Measurements from ENCODE around the gene CACNA2D4.

Gene CACNA2D4

GRCh38 chr12:1791104-1791841 lies 127.2 kb downstream of the CACNA2D4 start:
- H3K9me3 ChIP-seq (ENCODE audit: control insufficient read depth in 5 of 5, low read length in 5 of 5) = no peaks in the 10 kb centered on the region
- no peak overlapping the region for H3K9ac ChIP-seq (ENCODE audit: low read length in 5 of 5)
- H3K4me3 ChIP-seq (ENCODE audit: low read depth in 1 of 5, low read length in 5 of 5) = no peak overlapping the region
- H3K36me3 ChIP-seq (ENCODE audit: control insufficient read depth in 5 of 5, insufficient read depth in 5 of 5, low read length in 5 of 5) = peaks cover 0 to 22% (median 17%) of the 10 kb centered on the region in 5 donors
- H3K27me3 ChIP-seq (ENCODE audit: control insufficient read depth in 5 of 5, insufficient read depth in 4 of 5, low read length in 5 of 5) = no peaks in the 10 kb centered on the region
- H3K4me1 ChIP-seq (ENCODE audit: control insufficient read depth in 5 of 5, insufficient read depth in 5 of 5, low read length in 5 of 5) = peaks cover 6 to 62% (median 53%) of the 10 kb centered on the region in 5 donors
- no peak overlapping the region for H3K27ac ChIP-seq (ENCODE audit: low read depth, low read length)

GRCh38 chr12:1790444-1790843 lies 128.0 kb downstream of the CACNA2D4 start:
- H3K36me3 ChIP-seq (ENCODE audit: control insufficient read depth in 5 of 5, insufficient read depth in 5 of 5, low read length in 5 of 5) = peaks cover 0 to 31% (median 25%) of the 10 kb centered on the region in 5 donors
- no peak overlapping the region for H3K4me3 ChIP-seq (ENCODE audit: low read depth in 1 of 5, low read length in 5 of 5)
- H3K9ac ChIP-seq (ENCODE audit: low read length in 5 of 5) = no peak overlapping the region
- no peak overlapping the region for H3K27ac ChIP-seq (ENCODE audit: low read depth, low read length)
- H3K4me1 ChIP-seq (ENCODE audit: control insufficient read depth in 5 of 5, insufficient read depth in 5 of 5, low read length in 5 of 5) = peaks cover 2 to 55% (median 44%) of the 10 kb centered on the region in 5 donors
- no peaks in the 10 kb centered on the region for H3K27me3 ChIP-seq (ENCODE audit: control insufficient read depth in 5 of 5, insufficient read depth in 4 of 5, low read length in 5 of 5)
- H3K9me3 ChIP-seq (ENCODE audit: control insufficient read depth in 5 of 5, low read length in 5 of 5) = no peaks in the 10 kb centered on the region

- Histone ChIP-seq H3K9me3 (ENCODE audit: control insufficient read depth in 5 of 5, low read length in 5 of 5) (no peaks in the 10 kb centered on the region), H3K4me3 (ENCODE audit: low read depth in 1 of 5, low read length in 5 of 5) (no peak overlapping the region), H3K9ac (ENCODE audit: low read length in 5 of 5) (no peak overlapping the region), H3K36me3 (ENCODE audit: control insufficient read depth in 5 of 5, insufficient read depth in 5 of 5, low read length in 5 of 5) (peaks cover 8 to 47% (median 35%) of the 10 kb centered on the region in 5 donors), H3K4me1 (ENCODE audit: control insufficient read depth in 5 of 5, insufficient read depth in 5 of 5, low read length in 5 of 5) (peaks cover 2 to 44% (median 27%) of the 10 kb centered on the region in 5 donors), H3K27ac (ENCODE audit: low read depth, low read length) (peak overlapping the region; percentile 27), H3K27me3 (ENCODE audit: control insufficient read depth in 5 of 5, insufficient read depth in 4 of 5, low read length in 5 of 5) (no peaks in the 10 kb centered on the region)
Measured at GRCh38 chr12:1787714-1788113, 130.7 kb downstream of the CACNA2D4 start.

GRCh38 chr12:1782215-1782614 lies 136.2 kb downstream of the CACNA2D4 start:
- Histone ChIP-seq H3K9ac (ENCODE audit: low read length in 5 of 5) (no peak overlapping the region), H3K9me3 (ENCODE audit: control insufficient read depth in 5 of 5, low read length in 5 of 5) (no peaks in the 10 kb centered on the region), H3K27ac (ENCODE audit: low read depth, low read length) (peak overlapping the region; percentile 76), H3K36me3 (ENCODE audit: control insufficient read depth in 5 of 5, insufficient read depth in 5 of 5, low read length in 5 of 5) (peaks cover 25 to 49% (median 35%) of the 10 kb centered on the region in 5 donors), H3K4me1 (ENCODE audit: control insufficient read depth in 5 of 5, insufficient read depth in 5 of 5, low read length in 5 of 5) (peaks cover 0 to 36% (median 29%) of the 10 kb centered on the region in 5 donors), H3K4me3 (ENCODE audit: low read depth in 1 of 5, low read length in 5 of 5) (no peak overlapping the region), H3K27me3 (ENCODE audit: control insufficient read depth in 5 of 5, insufficient read depth in 4 of 5, low read length in 5 of 5) (no peaks in the 10 kb centered on the region)

GRCh38 chr12:1781772-1782171 lies 136.7 kb downstream of the CACNA2D4 start:
- Histone ChIP-seq H3K4me1 (ENCODE audit: control insufficient read depth in 5 of 5, insufficient read depth in 5 of 5, low read length in 5 of 5) (peaks cover 0 to 36% (median 31%) of the 10 kb centered on the region in 5 donors), H3K27me3 (ENCODE audit: control insufficient read depth in 5 of 5, insufficient read depth in 4 of 5, low read length in 5 of 5) (no peaks in the 10 kb centered on the region), H3K4me3 (ENCODE audit: low read depth in 1 of 5, low read length in 5 of 5) (no peak overlapping the region), H3K27ac (ENCODE audit: low read depth, low read length) (peak overlapping the region; percentile 76), H3K9me3 (ENCODE audit: control insufficient read depth in 5 of 5, low read length in 5 of 5) (no peaks in the 10 kb centered on the region), H3K9ac (ENCODE audit: low read length in 5 of 5) (no peak overlapping the region), H3K36me3 (ENCODE audit: control insufficient read depth in 5 of 5, insufficient read depth in 5 of 5, low read length in 5 of 5) (peaks cover 23 to 45% (median 30%) of the 10 kb centered on the region in 5 donors)

- Histone ChIP-seq H3K27me3 (ENCODE audit: control insufficient read depth in 5 of 5, insufficient read depth in 4 of 5, low read length in 5 of 5) (no peaks in the 10 kb centered on the region), H3K9me3 (ENCODE audit: control insufficient read depth in 5 of 5, low read length in 5 of 5) (no peaks in the 10 kb centered on the region), H3K9ac (ENCODE audit: low read length in 5 of 5) (peak overlapping the region in 2 of 5 donors; percentile 28 to 66), H3K4me3 (ENCODE audit: low read depth in 1 of 5, low read length in 5 of 5) (no peak overlapping the region), H3K36me3 (ENCODE audit: control insufficient read depth in 5 of 5, insufficient read depth in 5 of 5, low read length in 5 of 5) (peaks cover 10 to 28% (median 23%) of the 10 kb centered on the region in 5 donors), H3K4me1 (ENCODE audit: control insufficient read depth in 5 of 5, insufficient read depth in 5 of 5, low read length in 5 of 5) (peaks cover 0 to 42% (median 33%) of the 10 kb centered on the region in 5 donors), H3K27ac (ENCODE audit: low read depth, low read length) (peak overlapping the region; percentile 76)
Measured at GRCh38 chr12:1779783-1780182, 138.7 kb downstream of the CACNA2D4 start.

- H3K27me3 ChIP-seq (ENCODE audit: control insufficient read depth in 5 of 5, insufficient read depth in 4 of 5, low read length in 5 of 5) = no peaks in the 10 kb centered on the region
- H3K36me3 ChIP-seq (ENCODE audit: control insufficient read depth in 5 of 5, insufficient read depth in 5 of 5, low read length in 5 of 5) = peaks cover 9 to 23% (median 18%) of the 10 kb centered on the region in 5 donors
- H3K9ac ChIP-seq (ENCODE audit: low read length in 5 of 5) = no peak overlapping the region
- peaks cover 0 to 50% (median 37%) of the 10 kb centered on the region in 5 donors for H3K4me1 ChIP-seq (ENCODE audit: control insufficient read depth in 5 of 5, insufficient read depth in 5 of 5, low read length in 5 of 5)
- peak overlapping the region; percentile 76 for H3K27ac ChIP-seq (ENCODE audit: low read depth, low read length)
- H3K9me3 ChIP-seq (ENCODE audit: control insufficient read depth in 5 of 5, low read length in 5 of 5) = no peaks in the 10 kb centered on the region
- H3K4me3 ChIP-seq (ENCODE audit: low read depth in 1 of 5, low read length in 5 of 5) = no peak overlapping the region
Measured at GRCh38 chr12:1778911-1779310, 139.5 kb downstream of the CACNA2D4 start.

GRCh38 chr12:1777798-1778197 lies 140.7 kb downstream of the CACNA2D4 start:
- Histone ChIP-seq H3K9ac (ENCODE audit: low read length in 5 of 5) (no peak overlapping the region), H3K4me1 (ENCODE audit: control insufficient read depth in 5 of 5, insufficient read depth in 5 of 5, low read length in 5 of 5) (peaks cover 0 to 57% (median 44%) of the 10 kb centered on the region in 5 donors), H3K4me3 (ENCODE audit: low read depth in 1 of 5, low read length in 5 of 5) (no peak overlapping the region), H3K9me3 (ENCODE audit: control insufficient read depth in 5 of 5, low read length in 5 of 5) (no peaks in the 10 kb centered on the region), H3K27me3 (ENCODE audit: control insufficient read depth in 5 of 5, insufficient read depth in 4 of 5, low read length in 5 of 5) (no peaks in the 10 kb centered on the region), H3K36me3 (ENCODE audit: control insufficient read depth in 5 of 5, insufficient read depth in 5 of 5, low read length in 5 of 5) (peaks cover 6 to 25% (median 14%) of the 10 kb centered on the region in 5 donors), H3K27ac (ENCODE audit: low read depth, low read length) (peak overlapping the region; percentile 76)

GRCh38 chr12:1776170-1776921 lies 142.1 kb downstream of the CACNA2D4 start:
- Histone ChIP-seq H3K27ac (ENCODE audit: low read depth, low read length) (peak overlapping the region; percentile 89), H3K4me1 (ENCODE audit: control insufficient read depth in 5 of 5, insufficient read depth in 5 of 5, low read length in 5 of 5) (peaks cover 0 to 57% (median 46%) of the 10 kb centered on the region in 5 donors), H3K36me3 (ENCODE audit: control insufficient read depth in 5 of 5, insufficient read depth in 5 of 5, low read length in 5 of 5) (peaks cover 3 to 20% (median 14%) of the 10 kb centered on the region in 5 donors), H3K27me3 (ENCODE audit: control insufficient read depth in 5 of 5, insufficient read depth in 4 of 5, low read length in 5 of 5) (no peaks in the 10 kb centered on the region), H3K4me3 (ENCODE audit: low read depth in 1 of 5, low read length in 5 of 5) (no peak overlapping the region), H3K9me3 (ENCODE audit: control insufficient read depth in 5 of 5, low read length in 5 of 5) (no peaks in the 10 kb centered on the region), H3K9ac (ENCODE audit: low read length in 5 of 5) (peak overlapping the region in 2 of 5 donors; percentile 22 to 33)
